Caki2 (cell line): ENCODE results near the gene RMND5A. TPM values are rescaled to one million over a fixed set of nuclear protein-coding genes. Genes with fewer than 3 reads are reported as not detected.
"Not testable (repeated sequence)": the region's sequence is repeated elsewhere in the genome, so short reads cannot be mapped to it uniquely, and the experiment has no call there.

Experiments used
- DNase-seq: peaks from one replicate; pipeline ENCODE4 v3.0.0-alpha.2; 2015; ENCODE audit warnings: low read depth
- in situ Hi-C: cut with HindIII; loops from 2 replicates; pipeline ENCODE4 v1.10.0; 2016; ENCODE audit warnings: low sequenced_read_pairs, low pct_unique_long_range_greater_than_20kb, mixed read lengths
- total RNA-seq: library from RNA; depleted of rRNA; stranded (reverse); fragments of >200 nt; shearing (Covaris generic); gene quantifications from 2 replicates; pipeline ENCODE4 v1.2.3, GENCODE V29; 2014; ENCODE audit warnings: low replicate concordance; rRNA removed

Gene RMND5A
- total RNA-seq: 36.9 and 61.4 TPM in 2 replicates

- in situ Hi-C loops: not testable (repeated sequence)
- DNase-seq: peak; percentile 95
These were observed at the start of gene RMND5A for GRCh38 chr2:86719637-86720539. Gene RMND5A, plus strand, starts transcription at chr2:86720291. Its CDS starts 377 bp downstream, at chr2:86720668.

GRCh38 chr2:86671337-86671981 is 48.6 kb upstream of the RMND5A start:
- DNase-seq: no peak
- in situ Hi-C loops: no loop called here

- DNase-seq: no peak
- in situ Hi-C loops: no loop called here
These were observed 48.0 kb upstream of the RMND5A start for GRCh38 chr2:86672027-86672545.

GRCh38 chr2:86673011-86673410 is 47.1 kb upstream of the RMND5A start:
- in situ Hi-C loops: no loop called here
- no peak for DNase-seq

- in situ Hi-C loops: no loop called here
- DNase-seq: no peak
These were observed 46.0 kb upstream of the RMND5A start for GRCh38 chr2:86673986-86674670.

- DNase-seq: no peak
- in situ Hi-C loops: no loop called here
These were observed 45.0 kb upstream of the RMND5A start for GRCh38 chr2:86675104-86675503.

- in situ Hi-C loops: no loop called here
- no peak for DNase-seq
These were observed 44.5 kb upstream of the RMND5A start for GRCh38 chr2:86675511-86676015.

GRCh38 chr2:86677816-86678215 is 42.3 kb upstream of the RMND5A start:
- DNase-seq: no peak
- in situ Hi-C loops: no loop called here

GRCh38 chr2:86679036-86679435 is 41.1 kb upstream of the RMND5A start:
- in situ Hi-C loops: no loop called here

GRCh38 chr2:86685351-86685750 is 34.7 kb upstream of the RMND5A start:
- in situ Hi-C loops: no loop called here
- DNase-seq: no peak

More at GRCh38 chr2:86679036-86679435, 41.1 kb upstream of the RMND5A start:
- no peak for DNase-seq

- no peak for DNase-seq
- in situ Hi-C loops: no loop called here
These were observed 33.6 kb upstream of the RMND5A start for GRCh38 chr2:86686460-86686859.

GRCh38 chr2:86686905-86687304 is 33.2 kb upstream of the RMND5A start:
- in situ Hi-C loops: no loop called here
- no peak for DNase-seq

GRCh38 chr2:86695053-86695691 is 24.9 kb upstream of the RMND5A start:
- DNase-seq: peak; percentile 98
- in situ Hi-C loops: no loop called here

GRCh38 chr2:86697551-86698104 is 22.5 kb upstream of the RMND5A start:
- in situ Hi-C loops: no loop called here
- no peak for DNase-seq

GRCh38 chr2:86700690-86701089 is 19.4 kb upstream of the RMND5A start:
- in situ Hi-C loops: no loop called here

GRCh38 chr2:86703704-86704361 is 16.3 kb upstream of the RMND5A start:
- DNase-seq: peak; percentile 76
- in situ Hi-C loops: no loop called here

More at GRCh38 chr2:86700690-86701089, 19.4 kb upstream of the RMND5A start:
- DNase-seq: no peak

- in situ Hi-C loops: no loop called here
- DNase-seq: peak; percentile 97
These were observed 15.6 kb upstream of the RMND5A start for GRCh38 chr2:86704459-86704971.
